A673 (cell line): ENCODE data around the gene PPARA. TPM values are rescaled to one million over a fixed set of nuclear protein-coding genes. Genes with fewer than 3 reads are reported as not detected.

Experiments used
- BruUV-seq: library from RNA; stranded (reverse); fragments of 400-500 nt; replicated peaks from 2 replicates; lab custom pipeline; 2021; lab: Mats Ljungman, UMichigan
- CTCF ChIA-PET: fragments of 300-600 bp; sonication (Branson Sonifier 250); formaldehyde crosslinking; loops from one replicate; lab custom pipeline; 2022; ENCODE audit warnings: antibody characterized with exemption; lab: Charles Lee
- POLR2A ChIA-PET: fragments of 300-600 bp; sonication (Branson Sonifier 250); formaldehyde crosslinking; loops from one replicate; lab custom pipeline; 2022; ENCODE audit warnings: antibody characterized with exemption; ENCODE audit not compliant: low non-redundant PET; lab: Charles Lee
- DNase-seq: peaks from one replicate; pipeline ENCODE4 v3.0.0-alpha.2; 2015; ENCODE audit warnings: low spot score
- H3K27ac ChIP-seq: fragments of 200-600 bp; sonication (generic); 2 replicates; pipeline ENCODE4 v1.5.1; 2016; ENCODE audit warnings: mixed run types, low read depth, mild to moderate bottlenecking, mixed read lengths, antibody characterized with exemption, low read length; ENCODE audit not compliant: poor library complexity, severe bottlenecking
- H3K27me3 ChIP-seq: fragments of 200-600 bp; sonication (generic); replicated peaks from 2 replicates; pipeline ENCODE4 v1.6.1; 2017; ENCODE audit warnings: mixed run types, low read depth, mild to moderate bottlenecking, mixed read lengths, antibody characterized with exemption, low read length; ENCODE audit not compliant: insufficient read depth, poor library complexity
- H3K36me3 ChIP-seq: fragments of 200-600 bp; sonication (generic); 2 replicates; pipeline ENCODE4 v1.6.1; 2016; ENCODE audit warnings: mixed run types, mild to moderate bottlenecking, mixed read lengths, antibody characterized with exemption, low read length; ENCODE audit not compliant: insufficient read depth, poor library complexity, severe bottlenecking
- H3K4me1 ChIP-seq: fragments of 200-600 bp; sonication (generic); 2 replicates; pipeline ENCODE4 v1.6.1; 2017; ENCODE audit warnings: mixed run types, mild to moderate bottlenecking, mixed read lengths, antibody characterized with exemption, low read length; ENCODE audit not compliant: insufficient read depth, poor library complexity, severe bottlenecking
- H3K4me3 ChIP-seq: fragments of 200-600 bp; sonication (generic); 2 replicates; pipeline ENCODE4 v1.5.1; 2016; ENCODE audit warnings: low read depth, mixed run types, mild to moderate bottlenecking, mixed read lengths, low read length; ENCODE audit not compliant: poor library complexity, severe bottlenecking
- H3K9me3 ChIP-seq: fragments of 200-600 bp; sonication (generic); 2 replicates; pipeline ENCODE4 v1.6.1; 2016; ENCODE audit warnings: mixed run types, low read depth, mild to moderate bottlenecking, mixed read lengths, antibody characterized with exemption, low read length; ENCODE audit not compliant: poor library complexity, severe bottlenecking
- EZH2 ChIP-seq: fragments of 200-600 bp; sonication (generic); IDR thresholded peaks from 2 replicates; pipeline ENCODE4 v1.6.1; 2017; ENCODE audit warnings: borderline replicate concordance, low read depth, mild to moderate bottlenecking, mixed read lengths, antibody characterized with exemption, low read length; ENCODE audit not compliant: poor library complexity, severe bottlenecking
- intact Hi-C: fragments of 100-400 bp; cut with micrococcal nuclease; formaldehyde crosslinking; loops from one replicate; pipeline ENCODE4 v1.10.0; 2022; ENCODE audit not compliant: unreplicated experiment
- total RNA-seq: library from RNA; stranded (reverse); gene quantifications from 2 replicates; pipeline ENCODE4 v1.2.3, GENCODE V29; 2021
- TF ChIP-seq, protein P1 (sequence below): fragments of 300-800, 200-600 bp; sonication (generic); conservative IDR thresholded peaks from 2 replicates; pipeline ENCODE4 v1.5.1; 2017; ENCODE audit warnings: low read depth, mild to moderate bottlenecking, antibody characterized with exemption, low read length, moderate library complexity, mixed read lengths

The PPARA gene
- total RNA-seq, 1 experiment from 2014 or later, result 2.0 TPM

- Histone ChIP-seq H3K4me3 (no peak overlapping the region), H3K4me1 (peaks cover 7% of the 10 kb centered on the region), H3K9me3 (peaks cover 17% of the 10 kb centered on the region), H3K36me3 (no peaks in the 10 kb centered on the region), H3K27ac (no peak overlapping the region), H3K27me3 (no peaks in the 10 kb centered on the region)
- POLR2A ChIA-PET, result no interaction called here
- intact Hi-C loops, result no loop called here
- DNase-seq, result no peak
- CTCF ChIA-PET, result no interaction called here
- BruUV-seq, result no TSS peak
- no peak for TF ChIP-seq EZH2
Observed at GRCh38 chr22:46178755-46179505, 28.6 kb downstream of the PPARA start.

DNA sequence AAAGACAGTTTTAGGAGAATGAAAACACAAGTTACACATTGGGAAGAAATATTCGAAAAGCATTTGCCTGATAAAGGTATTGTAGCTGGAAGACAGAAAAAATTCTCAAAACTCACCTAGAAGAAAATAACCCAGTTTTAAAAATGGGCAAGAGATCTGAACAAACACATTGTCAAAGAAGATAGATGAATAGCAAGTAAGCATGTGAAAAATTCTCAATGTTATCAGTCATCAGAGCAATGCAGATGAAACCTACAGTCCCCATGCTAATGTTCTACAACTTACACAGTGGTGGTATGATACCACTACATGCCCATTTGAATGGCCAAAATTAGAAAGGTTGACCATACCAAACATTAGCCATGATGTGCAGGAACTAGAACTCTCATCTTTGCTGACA is 29.4 kb downstream of the PPARA start:
- no peaks in the 10 kb centered on the region for H3K36me3 ChIP-seq
- BruUV-seq, result no TSS peak
- POLR2A ChIA-PET, result interaction anchor here (0.7 kb wide), 1 partner anchor 116 kb away, joined by 3 read pairs; no protein-coding TSS in a partner anchor
- no peak for DNase-seq
- H3K4me1 ChIP-seq, result no peaks in the 10 kb centered on the region
- no peak overlapping the region for H3K4me3 ChIP-seq
- intact Hi-C loops, result no loop called here
- no peaks in the 10 kb centered on the region for H3K27me3 ChIP-seq
- CTCF ChIA-PET, result no interaction called here
- no peak for TF ChIP-seq EZH2
- TF ChIP-seq, protein P1, sequence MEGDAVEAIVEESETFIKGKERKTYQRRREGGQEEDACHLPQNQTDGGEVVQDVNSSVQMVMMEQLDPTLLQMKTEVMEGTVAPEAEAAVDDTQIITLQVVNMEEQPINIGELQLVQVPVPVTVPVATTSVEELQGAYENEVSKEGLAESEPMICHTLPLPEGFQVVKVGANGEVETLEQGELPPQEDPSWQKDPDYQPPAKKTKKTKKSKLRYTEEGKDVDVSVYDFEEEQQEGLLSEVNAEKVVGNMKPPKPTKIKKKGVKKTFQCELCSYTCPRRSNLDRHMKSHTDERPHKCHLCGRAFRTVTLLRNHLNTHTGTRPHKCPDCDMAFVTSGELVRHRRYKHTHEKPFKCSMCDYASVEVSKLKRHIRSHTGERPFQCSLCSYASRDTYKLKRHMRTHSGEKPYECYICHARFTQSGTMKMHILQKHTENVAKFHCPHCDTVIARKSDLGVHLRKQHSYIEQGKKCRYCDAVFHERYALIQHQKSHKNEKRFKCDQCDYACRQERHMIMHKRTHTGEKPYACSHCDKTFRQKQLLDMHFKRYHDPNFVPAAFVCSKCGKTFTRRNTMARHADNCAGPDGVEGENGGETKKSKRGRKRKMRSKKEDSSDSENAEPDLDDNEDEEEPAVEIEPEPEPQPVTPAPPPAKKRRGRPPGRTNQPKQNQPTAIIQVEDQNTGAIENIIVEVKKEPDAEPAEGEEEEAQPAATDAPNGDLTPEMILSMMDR, result no peak
- no peak overlapping the region for H3K27ac ChIP-seq
- H3K9me3 ChIP-seq, result peaks cover 17% of the 10 kb centered on the region

GRCh38 chr22:46180370-46181137 is 30.2 kb downstream of the PPARA start:
- H3K4me3 ChIP-seq, result no peak overlapping the region
- no peaks in the 10 kb centered on the region for H3K27me3 ChIP-seq
- intact Hi-C loops, result no loop called here
- no TSS peak for BruUV-seq
- no peak overlapping the region for H3K27ac ChIP-seq
- no peaks in the 10 kb centered on the region for H3K36me3 ChIP-seq
- TF ChIP-seq EZH2, result no peak
- TF ChIP-seq, protein P1, result no peak
- ChIA-PET POLR2A (interaction anchor here (0.7 kb wide), 1 partner anchor 115 kb away, joined by 3 read pairs; no protein-coding TSS in a partner anchor), CTCF (no interaction called here)
- H3K9me3 ChIP-seq, result peaks cover 17% of the 10 kb centered on the region
- no peaks in the 10 kb centered on the region for H3K4me1 ChIP-seq
- DNase-seq, result no peak
